GM19328 (cell line): ENCODE measurements around the gene TPRN.

Experiments used
- ATAC-seq: cut with Tn5 transposase; IDR thresholded peaks from one replicate; pipeline ENCODE4 v1.9.1; 2021; ENCODE audit warnings: mild to moderate bottlenecking, moderate library complexity; ENCODE audit not compliant: unreplicated experiment

TPRN gene

DNA sequence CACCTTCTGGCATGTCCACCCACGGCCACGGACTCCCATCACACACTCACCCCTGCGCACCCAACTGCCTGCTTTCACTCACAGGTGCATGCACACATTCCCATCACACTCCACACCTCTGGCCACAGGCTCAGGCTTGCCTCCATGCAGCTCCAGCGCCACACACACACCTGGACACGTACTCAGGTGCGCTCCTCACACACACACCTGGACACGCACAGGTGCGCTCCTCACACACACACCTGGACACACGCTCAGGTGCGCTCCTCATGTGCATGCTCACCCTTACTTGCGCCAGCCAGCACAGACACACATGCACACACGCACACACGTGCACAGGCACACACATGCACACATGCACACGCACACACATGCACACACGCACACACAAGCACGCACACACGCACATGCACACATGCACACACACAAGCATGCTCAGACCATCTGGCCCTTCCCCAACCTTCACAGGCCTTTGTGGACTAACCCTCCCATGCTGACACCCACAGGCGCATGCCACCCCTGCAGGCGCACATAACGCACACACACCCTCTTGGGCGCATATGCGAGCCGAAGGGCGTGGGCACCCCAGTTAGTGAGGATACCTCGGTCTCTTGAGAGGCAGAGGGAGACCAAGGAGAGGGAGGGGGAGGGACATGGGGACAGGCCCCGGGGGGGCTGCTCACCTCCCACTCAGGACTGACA lies 53.3 kb downstream of the TPRN start:
- ATAC-seq: no peak

DNA sequence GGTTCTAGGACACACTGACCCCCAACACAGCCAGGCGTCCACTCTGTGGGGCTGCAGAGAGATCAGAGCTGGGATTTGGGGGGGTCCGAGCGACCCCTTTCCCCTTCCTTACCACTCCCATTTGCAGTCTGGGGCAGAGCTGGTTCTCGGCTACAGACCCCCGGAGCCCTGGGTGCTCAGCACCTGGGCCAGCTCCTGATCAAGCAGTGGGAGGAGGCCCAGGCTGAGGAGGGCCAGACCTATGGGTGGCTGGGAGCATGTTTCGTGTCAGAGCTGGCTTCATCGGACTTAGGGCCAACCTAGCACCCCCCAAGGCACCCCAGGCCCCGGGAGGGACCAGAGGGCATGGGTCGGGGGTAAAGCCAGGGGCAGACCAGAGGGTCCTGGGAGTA lies 54.0 kb downstream of the TPRN start:
- no peak for ATAC-seq

DNA sequence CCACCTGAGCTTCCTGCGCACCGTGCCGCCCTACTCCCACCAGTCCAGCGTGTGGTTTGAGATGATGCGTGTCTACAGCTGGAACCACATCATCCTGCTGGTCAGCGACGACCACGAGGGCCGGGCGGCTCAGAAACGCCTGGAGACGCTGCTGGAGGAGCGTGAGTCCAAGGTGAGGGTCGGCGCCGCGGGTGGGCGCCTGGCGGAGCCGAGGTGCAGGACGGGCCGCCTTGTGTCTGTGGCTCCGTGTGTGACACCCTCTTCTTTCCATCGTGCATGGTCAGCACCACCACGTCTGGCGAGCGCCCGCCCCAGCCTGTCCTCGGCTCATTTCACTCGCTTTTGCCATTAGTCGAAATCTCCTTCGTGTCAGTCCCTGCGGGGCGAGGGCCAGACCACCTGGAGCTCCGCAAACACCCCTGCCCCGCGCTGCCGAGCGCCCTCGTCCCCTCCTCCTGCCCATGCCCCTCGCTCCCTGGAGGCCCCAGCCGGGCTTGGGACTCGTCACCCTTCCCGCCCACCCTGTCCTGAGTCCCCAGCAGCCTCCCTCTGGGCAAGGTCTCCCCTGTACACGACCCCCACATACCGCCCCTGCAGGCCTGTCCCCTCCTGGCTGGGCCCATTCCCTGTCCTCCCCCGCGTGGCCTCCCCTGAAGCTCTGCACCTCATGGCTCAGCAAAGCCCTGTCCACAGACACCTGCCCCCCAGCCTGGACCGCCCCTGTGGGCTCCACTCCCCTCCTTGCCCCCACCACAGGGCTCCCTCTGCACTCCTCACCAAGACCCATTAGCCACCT lies 54.6 kb downstream of the TPRN start:
- no peak for ATAC-seq

DNA sequence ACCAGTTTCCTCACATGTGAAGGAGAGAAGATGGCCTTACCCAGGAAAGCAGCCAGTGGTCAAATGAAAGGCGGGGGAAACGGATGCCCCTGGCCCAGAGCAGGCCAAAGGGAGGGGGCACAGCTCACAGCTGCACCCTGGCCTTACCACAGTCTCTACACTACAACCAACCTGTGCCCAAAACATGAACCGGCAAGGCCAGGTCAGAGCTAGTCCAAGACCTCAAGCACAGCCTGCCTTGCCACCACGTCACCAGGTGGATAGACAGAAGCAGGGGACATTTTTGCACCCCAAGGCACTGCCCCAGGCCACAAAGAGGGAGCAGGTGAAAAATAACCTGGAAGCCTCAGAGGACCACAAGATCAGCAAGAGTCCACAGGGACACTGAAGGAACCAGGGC lies 57.1 kb downstream of the TPRN start:
- no peak for ATAC-seq

DNA sequence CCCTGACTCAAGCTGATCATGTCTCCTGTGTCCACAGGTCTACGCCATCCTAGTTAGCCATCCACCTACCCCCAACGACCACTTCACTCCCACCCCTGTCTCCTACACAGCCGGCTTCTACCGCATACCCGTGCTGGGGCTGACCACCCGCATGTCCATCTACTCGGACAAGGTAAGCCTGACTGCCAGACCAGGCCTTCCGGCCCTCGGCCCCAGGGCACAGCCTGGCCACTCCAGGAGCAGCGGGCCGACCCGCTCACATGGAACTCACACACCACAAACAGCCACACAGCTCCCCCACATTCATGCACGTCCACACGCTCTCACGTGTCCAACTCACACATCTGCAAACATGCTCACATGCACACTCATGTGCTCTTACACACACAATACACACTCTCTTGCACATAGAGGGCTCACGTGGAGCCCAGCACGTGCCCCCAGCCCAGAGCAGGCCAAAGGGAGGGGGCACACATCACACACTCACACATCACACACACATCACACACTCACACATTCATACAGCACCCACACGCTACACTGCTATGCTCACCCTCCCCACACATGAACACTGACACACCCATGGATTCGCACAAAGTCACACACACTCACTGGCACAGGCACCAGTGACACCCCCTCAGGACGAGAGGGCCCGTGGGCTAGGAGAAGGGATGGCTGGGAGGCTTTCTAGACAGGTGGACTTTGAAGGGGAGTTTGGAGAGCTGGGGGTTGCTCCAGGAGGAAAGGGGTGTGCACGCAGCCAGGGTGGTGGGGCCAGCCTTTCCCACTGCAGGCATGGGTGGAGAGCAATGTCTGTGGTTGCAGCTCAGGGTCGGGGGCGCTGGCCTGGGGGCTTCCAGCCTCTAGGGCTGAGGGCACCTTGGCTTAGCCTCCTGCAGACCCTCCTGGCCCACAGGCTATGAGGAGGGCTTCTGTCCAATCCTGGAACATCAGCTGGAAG lies 58.3 kb downstream of the TPRN start:
- no peak for ATAC-seq
